ENCODE results near the gene ANO2.

DNA sequence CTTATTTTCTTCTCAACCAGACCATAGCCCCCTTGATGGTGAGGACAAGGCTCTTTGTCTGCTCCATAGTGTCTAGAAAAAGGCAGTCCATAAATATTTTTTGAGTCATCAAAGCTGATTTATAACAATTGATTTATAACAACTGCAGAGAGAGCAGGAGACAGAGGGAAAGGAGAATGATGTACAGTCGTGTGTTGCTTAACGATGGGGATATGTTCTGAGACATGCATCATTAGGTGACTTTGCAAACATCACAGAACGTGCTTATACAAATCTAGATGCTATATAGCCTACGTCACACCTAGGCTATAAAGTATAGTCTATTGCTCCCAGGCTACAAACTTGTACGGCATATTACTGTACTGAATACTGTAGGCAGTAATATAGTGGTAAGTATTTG is 369.8 kb downstream of the ANO2 start:
- TF ChIP-seq TAF1 (IDR thresholded peaks at IDR 0.05; ENCODE audit: borderline replicate concordance, insufficient read depth, low read length) (no peak), POLR2AphosphoS5 (IDR thresholded peaks at IDR 0.05; ENCODE audit: low read depth, low read length) (no peak)
- TF ChIP-seq, protein P1, sequence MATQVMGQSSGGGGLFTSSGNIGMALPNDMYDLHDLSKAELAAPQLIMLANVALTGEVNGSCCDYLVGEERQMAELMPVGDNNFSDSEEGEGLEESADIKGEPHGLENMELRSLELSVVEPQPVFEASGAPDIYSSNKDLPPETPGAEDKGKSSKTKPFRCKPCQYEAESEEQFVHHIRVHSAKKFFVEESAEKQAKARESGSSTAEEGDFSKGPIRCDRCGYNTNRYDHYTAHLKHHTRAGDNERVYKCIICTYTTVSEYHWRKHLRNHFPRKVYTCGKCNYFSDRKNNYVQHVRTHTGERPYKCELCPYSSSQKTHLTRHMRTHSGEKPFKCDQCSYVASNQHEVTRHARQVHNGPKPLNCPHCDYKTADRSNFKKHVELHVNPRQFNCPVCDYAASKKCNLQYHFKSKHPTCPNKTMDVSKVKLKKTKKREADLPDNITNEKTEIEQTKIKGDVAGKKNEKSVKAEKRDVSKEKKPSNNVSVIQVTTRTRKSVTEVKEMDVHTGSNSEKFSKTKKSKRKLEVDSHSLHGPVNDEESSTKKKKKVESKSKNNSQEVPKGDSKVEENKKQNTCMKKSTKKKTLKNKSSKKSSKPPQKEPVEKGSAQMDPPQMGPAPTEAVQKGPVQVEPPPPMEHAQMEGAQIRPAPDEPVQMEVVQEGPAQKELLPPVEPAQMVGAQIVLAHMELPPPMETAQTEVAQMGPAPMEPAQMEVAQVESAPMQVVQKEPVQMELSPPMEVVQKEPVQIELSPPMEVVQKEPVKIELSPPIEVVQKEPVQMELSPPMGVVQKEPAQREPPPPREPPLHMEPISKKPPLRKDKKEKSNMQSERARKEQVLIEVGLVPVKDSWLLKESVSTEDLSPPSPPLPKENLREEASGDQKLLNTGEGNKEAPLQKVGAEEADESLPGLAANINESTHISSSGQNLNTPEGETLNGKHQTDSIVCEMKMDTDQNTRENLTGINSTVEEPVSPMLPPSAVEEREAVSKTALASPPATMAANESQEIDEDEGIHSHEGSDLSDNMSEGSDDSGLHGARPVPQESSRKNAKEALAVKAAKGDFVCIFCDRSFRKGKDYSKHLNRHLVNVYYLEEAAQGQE (IDR thresholded peaks at IDR 0.05; ENCODE audit: insufficient read depth in 1 of 2, low read depth in 2 of 2, low read length in 2 of 2), result no peak
